Osteoblast (primary cell): ENCODE data around the gene PEMT. TPM values are rescaled to one million over a fixed set of nuclear protein-coding genes. Genes with fewer than 3 reads are reported as not detected.

Experiments used
- DNase-seq: peaks from one replicate; pipeline ENCODE4 v3.0.0; 2011; ENCODE audit warnings: low spot score, mixed read lengths; ENCODE audit not compliant: insufficient read length; ENCODE audit errors: missing footprints
- H2AFZ ChIP-seq: 2 replicates; pipeline ENCODE4 v1.6.0; 2011; ENCODE audit warnings: mild to moderate bottlenecking, low read length
- H3K27ac ChIP-seq: 2 replicates; pipeline ENCODE4 v1.5.1; 2011; ENCODE audit warnings: mild to moderate bottlenecking, low read depth, low read length, moderate library complexity
- H3K27me3 ChIP-seq: 2 replicates; pipeline ENCODE4 v1.6.0; 2012; ENCODE audit warnings: mild to moderate bottlenecking, control low read depth, inconsistent platforms, low read length, moderate library complexity; ENCODE audit not compliant: insufficient read depth
- H3K36me3 ChIP-seq: 2 replicates; pipeline ENCODE4 v1.5.1; 2011; ENCODE audit warnings: mild to moderate bottlenecking, low read length, control low read depth, moderate library complexity; ENCODE audit not compliant: insufficient read depth
- H3K4me1 ChIP-seq: 2 replicates; pipeline ENCODE4 v1.5.1; 2011; ENCODE audit warnings: mild to moderate bottlenecking, low read length, control low read depth, moderate library complexity; ENCODE audit not compliant: insufficient read depth
- H3K4me2 ChIP-seq: 2 replicates; pipeline ENCODE4 v1.6.0; 2011; ENCODE audit warnings: mild to moderate bottlenecking, low read length; ENCODE audit not compliant: insufficient read depth
- H3K4me3 ChIP-seq: fragments of 200-600 bp; sonication (generic); 3 replicates; pipeline ENCODE4 v1.5.1; 2012; ENCODE audit warnings: mild to moderate bottlenecking, low read length, inconsistent platforms; ENCODE audit not compliant: insufficient read depth
- H3K79me2 ChIP-seq: 2 replicates; pipeline ENCODE4 v1.6.0; 2012; ENCODE audit warnings: mild to moderate bottlenecking, low read length, control low read depth, inconsistent platforms; ENCODE audit not compliant: insufficient read depth
- H3K9me3 ChIP-seq: 2 replicates; pipeline ENCODE4 v1.5.1; 2011; ENCODE audit warnings: low read depth, low read length, control low read depth
- H4K20me1 ChIP-seq: 2 replicates; pipeline ENCODE4 v1.6.0; 2012; ENCODE audit warnings: mild to moderate bottlenecking, low read length, control low read depth; ENCODE audit not compliant: insufficient read depth
- total RNA-seq: library from RNA; depleted of rRNA; stranded (reverse); fragments of >200 nt; gene quantifications from 2 replicates; pipeline ENCODE4 v1.2.3, GENCODE V29; 2012
- TF ChIP-seq, protein P1 (sequence below): IDR thresholded peaks from 2 replicates; pipeline ENCODE4 v1.5.1; 2011; ENCODE audit warnings: mild to moderate bottlenecking, low read depth, low read length, moderate library complexity; ENCODE audit errors: extremely low read depth

Gene PEMT
- total RNA-seq, 1 donor = 26.4 TPM

DNA sequence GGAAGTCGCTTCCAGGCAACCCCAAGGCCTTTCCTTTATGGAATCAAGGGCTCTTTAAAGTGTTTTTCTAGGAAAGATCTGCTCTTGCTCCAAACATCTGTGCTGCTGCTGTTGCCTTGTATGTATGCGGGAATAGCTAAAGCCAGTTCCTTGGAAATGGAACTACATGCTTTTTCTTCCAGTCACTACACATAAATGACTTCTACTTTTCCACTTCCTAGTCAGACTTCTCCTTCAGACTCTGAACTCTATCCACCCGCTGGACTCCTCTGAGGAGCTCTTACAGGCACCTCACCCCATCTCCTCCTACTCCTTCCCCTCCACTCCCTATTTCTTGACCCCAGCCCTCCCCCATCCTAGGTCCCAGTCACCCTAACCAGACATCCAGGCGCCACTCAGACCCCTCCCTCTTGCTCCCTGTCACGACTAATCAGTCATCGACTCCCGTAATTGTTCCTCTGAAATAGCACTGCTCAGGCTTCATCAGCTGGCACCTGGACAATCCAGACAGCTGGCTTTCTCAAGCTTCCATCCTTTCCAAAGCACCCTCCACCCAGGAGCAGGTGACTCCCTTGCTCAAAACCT is 15.0 kb upstream of the PEMT start:
- no peaks in the 10 kb centered on the region for H4K20me1 ChIP-seq
- no peak overlapping the region for H3K27ac ChIP-seq
- H2AFZ ChIP-seq = no peak overlapping the region
- TF ChIP-seq, protein P1, sequence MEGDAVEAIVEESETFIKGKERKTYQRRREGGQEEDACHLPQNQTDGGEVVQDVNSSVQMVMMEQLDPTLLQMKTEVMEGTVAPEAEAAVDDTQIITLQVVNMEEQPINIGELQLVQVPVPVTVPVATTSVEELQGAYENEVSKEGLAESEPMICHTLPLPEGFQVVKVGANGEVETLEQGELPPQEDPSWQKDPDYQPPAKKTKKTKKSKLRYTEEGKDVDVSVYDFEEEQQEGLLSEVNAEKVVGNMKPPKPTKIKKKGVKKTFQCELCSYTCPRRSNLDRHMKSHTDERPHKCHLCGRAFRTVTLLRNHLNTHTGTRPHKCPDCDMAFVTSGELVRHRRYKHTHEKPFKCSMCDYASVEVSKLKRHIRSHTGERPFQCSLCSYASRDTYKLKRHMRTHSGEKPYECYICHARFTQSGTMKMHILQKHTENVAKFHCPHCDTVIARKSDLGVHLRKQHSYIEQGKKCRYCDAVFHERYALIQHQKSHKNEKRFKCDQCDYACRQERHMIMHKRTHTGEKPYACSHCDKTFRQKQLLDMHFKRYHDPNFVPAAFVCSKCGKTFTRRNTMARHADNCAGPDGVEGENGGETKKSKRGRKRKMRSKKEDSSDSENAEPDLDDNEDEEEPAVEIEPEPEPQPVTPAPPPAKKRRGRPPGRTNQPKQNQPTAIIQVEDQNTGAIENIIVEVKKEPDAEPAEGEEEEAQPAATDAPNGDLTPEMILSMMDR = no peak
- peaks cover 10% of the 10 kb centered on the region for H3K4me1 ChIP-seq
- H3K79me2 ChIP-seq = no peaks in the 10 kb centered on the region
- no peaks in the 10 kb centered on the region for H3K36me3 ChIP-seq
- no peak for DNase-seq
- no peak overlapping the region for H3K4me2 ChIP-seq
- no peaks in the 10 kb centered on the region for H3K27me3 ChIP-seq
- no peak overlapping the region for H3K4me3 ChIP-seq
- H3K9me3 ChIP-seq = no peaks in the 10 kb centered on the region

DNA sequence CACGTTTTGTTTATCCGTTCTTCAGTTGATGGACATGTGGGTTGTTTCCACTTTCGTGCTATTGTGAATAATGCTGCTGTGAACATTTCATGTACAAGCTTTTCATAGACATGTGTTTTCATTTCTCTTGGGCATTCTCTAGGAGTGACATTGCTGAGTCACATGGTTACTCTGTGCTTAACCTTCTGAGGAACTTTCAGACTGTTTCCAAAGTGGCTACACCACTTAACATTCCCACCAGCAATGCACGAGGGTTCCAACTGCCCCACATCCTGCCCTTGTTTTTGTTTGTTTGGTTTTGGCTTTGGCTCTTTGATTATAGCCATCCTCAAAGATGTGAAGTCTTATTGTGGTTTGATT is 14.2 kb upstream of the PEMT start:
- TF ChIP-seq, protein P1 = no peak
- peak overlapping the region; percentile 7 for H3K4me2 ChIP-seq

DNA sequence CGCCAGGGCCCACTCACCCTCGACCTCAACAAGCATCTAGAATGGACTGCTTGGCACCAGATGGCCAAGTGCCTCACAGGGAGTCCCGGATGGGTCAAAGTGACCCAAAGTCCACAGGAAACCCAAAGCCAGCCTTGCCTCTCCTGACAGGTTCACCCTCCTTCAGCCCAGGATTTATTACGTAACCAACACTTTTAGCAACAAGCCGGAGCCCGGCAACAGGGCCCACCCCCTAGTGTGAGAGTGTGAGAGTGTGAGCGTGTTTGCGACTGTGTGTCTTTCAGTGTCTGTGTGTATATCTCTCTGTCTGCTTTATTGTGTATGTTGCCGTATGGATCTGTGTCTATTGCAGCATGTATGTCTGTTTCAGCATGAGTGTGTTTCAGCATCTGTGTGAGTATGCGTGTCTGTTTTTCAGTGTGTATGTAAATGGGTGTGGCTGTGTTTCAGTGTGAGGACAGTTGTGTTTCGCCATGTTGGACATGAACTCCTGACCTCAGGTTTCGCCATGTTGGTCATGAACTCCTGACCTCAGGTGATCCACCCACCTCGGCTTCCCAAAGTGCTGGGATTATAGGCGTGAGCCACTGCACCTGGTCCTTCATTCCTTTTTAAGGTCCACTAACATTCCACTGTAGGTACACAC is 13.7 kb upstream of the PEMT start:
- TF ChIP-seq, protein P1 = no peak

More for the DNA sequence above, 14.2 kb upstream of the PEMT start:
- no peaks in the 10 kb centered on the region for H3K9me3 ChIP-seq
- no peaks in the 10 kb centered on the region for H3K27me3 ChIP-seq
- DNase-seq = no peak
- no peaks in the 10 kb centered on the region for H3K79me2 ChIP-seq
- no peaks in the 10 kb centered on the region for H4K20me1 ChIP-seq
- H3K4me1 ChIP-seq = peaks cover 10% of the 10 kb centered on the region
- H3K27ac ChIP-seq = no peak overlapping the region
- H2AFZ ChIP-seq = no peak overlapping the region
- H3K36me3 ChIP-seq = no peaks in the 10 kb centered on the region
- H3K4me3 ChIP-seq = no peak overlapping the region

DNA sequence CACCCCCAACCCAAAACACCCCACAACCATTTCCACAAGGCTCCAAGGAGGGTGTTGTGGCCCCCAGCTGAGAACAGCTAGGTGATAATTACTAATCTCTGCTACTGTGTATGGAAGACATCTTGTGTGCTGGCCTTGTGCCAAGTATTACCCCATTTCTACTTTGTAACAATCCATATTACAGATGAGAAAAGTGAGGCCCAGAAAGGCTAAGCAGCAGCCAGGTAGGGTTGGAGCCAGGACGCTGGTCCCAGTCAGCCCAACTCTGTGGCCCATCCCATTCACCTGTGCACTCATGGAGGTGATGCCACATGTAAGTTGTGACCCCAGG is 12.4 kb upstream of the PEMT start:
- H3K27ac ChIP-seq = no peak overlapping the region
- H3K79me2 ChIP-seq = no peaks in the 10 kb centered on the region
- TF ChIP-seq, protein P1 = no peak
- H3K4me1 ChIP-seq = peaks cover 10% of the 10 kb centered on the region
- H3K4me2 ChIP-seq = no peak overlapping the region
- H3K4me3 ChIP-seq = no peak overlapping the region
- no peak for DNase-seq
- H4K20me1 ChIP-seq = no peaks in the 10 kb centered on the region
- H3K36me3 ChIP-seq = no peaks in the 10 kb centered on the region
- H3K27me3 ChIP-seq = no peaks in the 10 kb centered on the region
- H2AFZ ChIP-seq = no peak overlapping the region
- H3K9me3 ChIP-seq = no peaks in the 10 kb centered on the region

More for the DNA sequence above, 13.7 kb upstream of the PEMT start:
- no peaks in the 10 kb centered on the region for H4K20me1 ChIP-seq
- no peaks in the 10 kb centered on the region for H3K36me3 ChIP-seq
- H3K4me3 ChIP-seq = no peak overlapping the region
- H3K27me3 ChIP-seq = no peaks in the 10 kb centered on the region
- no peak overlapping the region for H2AFZ ChIP-seq
- no peaks in the 10 kb centered on the region for H3K9me3 ChIP-seq
- H3K4me2 ChIP-seq = peak overlapping the region; percentile 7
- H3K79me2 ChIP-seq = no peaks in the 10 kb centered on the region
- no peak overlapping the region for H3K27ac ChIP-seq
- H3K4me1 ChIP-seq = peaks cover 10% of the 10 kb centered on the region
- no peak for DNase-seq
